Common myeloid progenitor, CD34-positive (primary cell): ENCODE results near the gene TNFRSF11A. TPM values are rescaled to one million over a fixed set of nuclear protein-coding genes. Genes with fewer than 3 reads are reported as not detected.

ENCODE experiments used
- CTCF ChIA-PET: fragments of 350-600 bp; sonication (Branson Sonifier 250); formaldehyde crosslinking; loops from one replicate; lab custom pipeline; 2021; ENCODE audit warnings: antibody characterized with exemption; lab: Charles Lee
- POLR2A ChIA-PET: fragments of 350-600 bp; sonication (Branson Sonifier 250); formaldehyde crosslinking; loops from one replicate; lab custom pipeline; 2021; ENCODE audit warnings: antibody characterized with exemption; lab: Charles Lee
- DNase-seq, 3 donors: peaks; one replicate each; pipeline versions ENCODE4 v3.0.0 to v3.0.0-alpha.2; 2013
- H3K27ac ChIP-seq, 2 experiments: 1 replicate in 1 of 2; 2 replicates in 1 of 2; pipeline ENCODE4 v1.7.0; 2013; ENCODE audit warnings: inconsistent platforms in 2 of 2, low read length in 2 of 2, mild to moderate bottlenecking in 2 of 2, low read depth in 1 of 2, moderate library complexity in 1 of 2; ENCODE audit not compliant: severe bottlenecking in 2 of 2, insufficient read depth in 1 of 2, poor library complexity in 1 of 2
- H3K27me3 ChIP-seq, 5 experiments: replicated peaks in 2 of 5; 1 replicate in 3 of 5; 2 replicates in 2 of 5; pipeline versions ENCODE4 v1.6.1 to v1.7.0; 2013; ENCODE audit warnings: low read length in 4 of 5, mild to moderate bottlenecking in 2 of 5, moderate library complexity in 2 of 5, inconsistent platforms in 1 of 5; ENCODE audit not compliant: insufficient read depth in 5 of 5, control insufficient read depth in 4 of 5
- H3K36me3 ChIP-seq, 4 experiments: 1 replicate in 2 of 4; 2 replicates in 2 of 4; pipeline versions ENCODE4 v1.6.1 to v1.7.0; 2013; ENCODE audit warnings: low read length in 3 of 4, control low read depth in 1 of 4, mild to moderate bottlenecking in 1 of 4; ENCODE audit not compliant: control insufficient read depth in 4 of 4, insufficient read depth in 4 of 4
- H3K4me1 ChIP-seq, 4 experiments: 1 replicate in 3 of 4; 2 replicates in 1 of 4; pipeline versions ENCODE4 v1.6.1 to v1.7.1; 2013; ENCODE audit warnings: low read length in 3 of 4, mild to moderate bottlenecking in 3 of 4, control low read depth in 1 of 4, inconsistent platforms in 1 of 4, moderate library complexity in 1 of 4; ENCODE audit not compliant: control insufficient read depth in 4 of 4, insufficient read depth in 4 of 4; ENCODE audit errors: control extremely low read depth in 1 of 4
- H3K4me3 ChIP-seq, 7 experiments: 1 replicate in 4 of 7; 2 replicates in 3 of 7; pipeline versions ENCODE4 v1.5.1 to v1.7.0; 2013; ENCODE audit warnings: mild to moderate bottlenecking in 7 of 7, low read length in 6 of 7, moderate library complexity in 6 of 7, inconsistent platforms in 2 of 7, low read depth in 2 of 7, control low read depth in 1 of 7; ENCODE audit not compliant: insufficient read depth in 4 of 7, control insufficient read depth in 1 of 7; ENCODE audit errors: extremely low read depth in 1 of 7
- H3K9me3 ChIP-seq, 5 experiments: 1 replicate in 4 of 5; 2 replicates in 1 of 5; pipeline versions ENCODE4 v1.6.1 to v1.7.1; 2013; ENCODE audit warnings: low read length in 4 of 5, mild to moderate bottlenecking in 2 of 5, inconsistent platforms in 1 of 5, low read depth in 1 of 5, moderate library complexity in 1 of 5; ENCODE audit not compliant: control insufficient read depth in 4 of 5, insufficient read depth in 2 of 5; ENCODE audit errors: control extremely low read depth in 1 of 5
- WGBS: methylation state at CpG from one replicate; pipeline ENCODE4 v1.1.5; 2013; ENCODE audit not compliant: insufficient coverage; 5-methylcytosine and 5-hydroxymethylcytosine counted together
- polyA plus RNA-seq: library from polyadenylated mRNA; unstranded; fragments of 120-200 nt; gene quantifications from one replicate; pipeline ENCODE4 v1.2.1, GENCODE V29; 2013

The TNFRSF11A gene
- polyA plus RNA-seq, result 1.3 TPM

DNA sequence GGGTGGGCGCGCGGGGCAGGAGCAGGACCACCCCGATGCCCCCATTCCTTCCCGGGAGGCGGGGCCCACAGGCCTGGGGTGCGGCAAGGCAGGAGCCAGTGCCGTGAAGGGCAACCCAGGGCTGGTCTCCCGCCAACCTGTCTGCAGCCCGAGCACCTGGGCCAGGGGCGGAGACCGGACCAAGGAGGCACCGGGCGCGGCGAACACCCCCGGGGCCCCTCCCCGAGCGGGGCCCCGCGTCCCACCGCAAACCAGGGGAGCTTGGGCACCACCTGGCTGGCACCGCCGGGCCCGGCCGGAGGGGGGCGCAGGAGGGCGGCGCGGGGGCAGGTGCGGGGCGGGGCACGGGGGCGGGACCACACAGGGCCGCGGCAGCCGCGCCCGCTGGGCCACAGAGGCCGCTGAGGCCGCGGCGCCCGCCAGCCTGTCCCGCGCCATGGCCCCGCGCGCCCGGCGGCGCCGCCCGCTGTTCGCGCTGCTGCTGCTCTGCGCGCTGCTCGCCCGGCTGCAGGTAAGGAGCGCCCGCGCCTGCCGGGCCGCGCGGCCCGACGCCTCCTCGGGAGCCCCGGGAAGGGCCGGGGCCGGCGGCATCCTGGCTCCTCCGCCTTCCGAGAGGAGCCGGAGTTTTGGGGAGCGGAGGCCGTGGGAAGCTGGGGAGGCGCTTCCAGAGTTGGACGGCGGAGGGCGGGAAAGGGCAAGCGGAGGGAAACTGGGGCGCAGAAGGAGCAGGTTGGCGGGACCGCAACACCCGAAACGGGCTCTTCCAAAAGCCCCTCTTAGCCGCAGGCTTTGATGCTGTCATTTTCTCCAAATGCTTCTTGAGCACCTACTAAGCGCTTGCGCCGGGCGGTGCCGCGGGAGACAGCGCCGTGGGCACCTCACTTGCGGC is at the start of gene TNFRSF11A:
TNFRSF11A (plus strand) TSS at position 394 of the 889 bp plus-strand sequence; CDS start at position 437, 43 bp downstream.
- under 1% methylated on average over 69 of the region's 99 CpGs for WGBS
- DNase-seq, result peak in 2 of 3 donors; percentile 64 to 70
- Histone ChIP-seq H3K27me3 (peaks cover 0 to 13% (median 0%) of the 10 kb centered on the region in 5 experiments), H3K4me1 (peaks cover 5 to 62% (median 46%) of the 10 kb centered on the region in 4 experiments), H3K9me3 (no peaks in the 10 kb centered on the region), H3K4me3 (peak within 1 kb of the TSS; percentile 50 to 85 (median 74)), H3K36me3 (no peaks in the 10 kb centered on the region), H3K27ac (no peak within 1 kb of the TSS)
- CTCF ChIA-PET, result interaction anchor here (1.1 to 2.8 kb wide), 4 partner anchors 12 to 211 kb away, joined by 3 to 27 read pairs (median 4); no protein-coding TSS in a partner anchor
- POLR2A ChIA-PET, result interaction anchor here (1.0 kb wide), 1 partner anchor 21 kb away, joined by 3 read pairs; no protein-coding TSS in a partner anchor

GRCh38 chr18:62277045-62277444 is 48.1 kb upstream of the TNFRSF11A start:
- no peak for DNase-seq
- Histone ChIP-seq H3K36me3 (peaks cover 3 to 36% (median 9%) of the 10 kb centered on the region in 4 experiments), H3K4me3 (no peak overlapping the region), H3K4me1 (peaks cover 4 to 16% (median 6%) of the 10 kb centered on the region in 4 experiments), H3K27ac (no peak overlapping the region), H3K9me3 (no peaks in the 10 kb centered on the region), H3K27me3 (no peaks in the 10 kb centered on the region)
- CTCF ChIA-PET, result no interaction called here
- POLR2A ChIA-PET, result no interaction called here
- WGBS, result 100% methylated on average over 1 of the region's 1 CpG

DNA sequence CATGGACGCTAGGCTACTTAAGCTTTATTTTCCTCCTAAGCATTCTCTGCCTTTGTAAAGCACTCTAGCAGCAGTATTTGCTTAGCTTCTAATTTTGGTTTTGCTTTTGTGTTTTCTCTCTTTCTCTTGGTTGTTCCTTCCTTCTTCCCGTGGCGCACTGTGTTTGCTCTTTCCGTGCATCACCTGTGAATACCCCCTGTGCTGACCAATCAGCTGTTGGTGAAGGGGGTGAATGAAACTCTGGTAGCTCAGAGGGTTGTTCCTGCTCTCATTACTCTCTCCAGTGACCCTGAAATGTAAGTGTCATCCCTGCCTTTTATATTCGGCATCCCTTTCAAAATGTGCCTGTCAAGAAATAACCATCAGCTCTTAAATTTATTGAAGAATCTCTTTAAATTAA is 45.5 kb upstream of the TNFRSF11A start:
- POLR2A ChIA-PET, result no interaction called here
- Histone ChIP-seq H3K36me3 (peaks cover 3 to 43% (median 15%) of the 10 kb centered on the region in 4 experiments), H3K27me3 (no peaks in the 10 kb centered on the region), H3K27ac (no peak overlapping the region), H3K4me1 (peaks cover 6 to 19% (median 7%) of the 10 kb centered on the region in 4 experiments), H3K4me3 (no peak overlapping the region), H3K9me3 (no peaks in the 10 kb centered on the region)
- CTCF ChIA-PET, result interaction anchor here (0.7 to 1.4 kb wide), 4 partner anchors 15 to 849 kb away, joined by 3 read pairs; no protein-coding TSS in a partner anchor
- 100% methylated on average over 1 of the region's 5 CpGs for WGBS
- DNase-seq, result no peak

- Histone ChIP-seq H3K4me3 (no peak overlapping the region), H3K4me1 (peaks cover 6 to 19% (median 8%) of the 10 kb centered on the region in 4 experiments), H3K36me3 (peaks cover 1 to 40% (median 14%) of the 10 kb centered on the region in 4 experiments), H3K27me3 (no peaks in the 10 kb centered on the region), H3K27ac (no peak overlapping the region), H3K9me3 (no peaks in the 10 kb centered on the region)
- CTCF ChIA-PET, result interaction anchor here (0.7 to 1.4 kb wide), 4 partner anchors 15 to 848 kb away, joined by 3 read pairs; no protein-coding TSS in a partner anchor
- POLR2A ChIA-PET, result no interaction called here
- DNase-seq, result no peak
- 96% methylated on average over 5 of the region's 6 CpGs for WGBS
These were observed 45.1 kb upstream of the TNFRSF11A start for GRCh38 chr18:62280058-62280457.

DNA sequence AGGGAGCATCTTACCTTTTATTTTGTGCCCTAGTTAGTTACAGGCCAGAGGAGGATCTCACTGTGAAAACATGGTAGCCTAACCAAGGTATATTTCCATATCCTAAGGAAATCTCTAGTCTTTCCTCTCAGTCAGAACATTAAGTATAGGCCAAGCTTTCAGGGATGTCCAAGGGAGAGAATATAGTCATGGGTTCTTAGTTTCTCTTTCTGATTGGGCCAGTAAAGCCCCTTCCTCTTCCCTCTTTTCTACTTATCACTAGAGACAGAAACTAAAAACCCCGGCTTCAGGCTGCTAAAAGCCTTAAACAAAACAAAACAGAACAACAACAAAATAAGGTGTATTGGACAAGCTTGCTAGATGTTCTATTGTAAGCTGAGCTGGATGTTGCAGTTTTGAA is 44.3 kb upstream of the TNFRSF11A start:
- Histone ChIP-seq H3K27ac (no peak overlapping the region), H3K27me3 (no peaks in the 10 kb centered on the region), H3K4me3 (no peak overlapping the region), H3K4me1 (peaks cover 6 to 19% (median 10%) of the 10 kb centered on the region in 4 experiments), H3K9me3 (no peaks in the 10 kb centered on the region), H3K36me3 (peaks cover 0 to 44% (median 16%) of the 10 kb centered on the region in 4 experiments)
- CTCF ChIA-PET, result interaction anchor here (1.1 to 1.4 kb wide), 2 partner anchors 24 to 32 kb away, joined by 3 read pairs; no protein-coding TSS in a partner anchor
- peak in 2 of 3 donors; percentile 48 to 56 for DNase-seq
- POLR2A ChIA-PET, result no interaction called here
- no CpG with 5 or more reads among the region's 1 CpG for WGBS

GRCh38 chr18:62281684-62282083 is 43.4 kb upstream of the TNFRSF11A start:
- Histone ChIP-seq H3K4me3 (no peak overlapping the region), H3K27me3 (no peaks in the 10 kb centered on the region), H3K4me1 (peaks cover 6 to 19% (median 10%) of the 10 kb centered on the region in 4 experiments), H3K9me3 (no peaks in the 10 kb centered on the region), H3K36me3 (peaks cover 0 to 41% (median 18%) of the 10 kb centered on the region in 4 experiments), H3K27ac (no peak overlapping the region)
- DNase-seq, result peak in 2 of 3 donors; percentile 66 to 69
- ChIA-PET POLR2A (no interaction called here), CTCF (no interaction called here)
- WGBS, result no CpG with 5 or more reads among the region's 1 CpG
